ENCODE results near the gene ABI2.
"Not testable (repeated sequence)": the region's sequence is repeated elsewhere in the genome, so short reads cannot be mapped to it uniquely, and the experiment has no call there.

DNA sequence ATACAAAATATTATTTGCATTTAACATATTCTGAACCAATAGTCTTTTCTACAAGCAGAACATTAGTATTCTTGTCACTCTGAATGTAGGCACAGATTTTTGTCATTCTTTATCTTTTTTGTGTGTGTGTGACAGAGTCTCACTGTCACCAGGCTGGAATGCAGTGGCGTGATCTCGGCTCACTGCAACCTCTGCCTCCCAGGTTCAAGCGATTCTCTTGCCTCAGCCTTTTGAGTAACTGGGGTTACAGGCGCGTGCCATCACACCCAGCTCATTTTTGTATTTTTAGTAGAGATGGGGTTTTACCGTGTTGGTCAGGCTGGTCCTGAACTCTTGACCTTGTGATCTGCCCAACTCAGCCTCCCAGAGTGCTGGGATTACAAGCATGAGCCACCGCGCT, 25.6 kb upstream of the ABI2 start:
- TF ChIP-seq, protein P1, sequence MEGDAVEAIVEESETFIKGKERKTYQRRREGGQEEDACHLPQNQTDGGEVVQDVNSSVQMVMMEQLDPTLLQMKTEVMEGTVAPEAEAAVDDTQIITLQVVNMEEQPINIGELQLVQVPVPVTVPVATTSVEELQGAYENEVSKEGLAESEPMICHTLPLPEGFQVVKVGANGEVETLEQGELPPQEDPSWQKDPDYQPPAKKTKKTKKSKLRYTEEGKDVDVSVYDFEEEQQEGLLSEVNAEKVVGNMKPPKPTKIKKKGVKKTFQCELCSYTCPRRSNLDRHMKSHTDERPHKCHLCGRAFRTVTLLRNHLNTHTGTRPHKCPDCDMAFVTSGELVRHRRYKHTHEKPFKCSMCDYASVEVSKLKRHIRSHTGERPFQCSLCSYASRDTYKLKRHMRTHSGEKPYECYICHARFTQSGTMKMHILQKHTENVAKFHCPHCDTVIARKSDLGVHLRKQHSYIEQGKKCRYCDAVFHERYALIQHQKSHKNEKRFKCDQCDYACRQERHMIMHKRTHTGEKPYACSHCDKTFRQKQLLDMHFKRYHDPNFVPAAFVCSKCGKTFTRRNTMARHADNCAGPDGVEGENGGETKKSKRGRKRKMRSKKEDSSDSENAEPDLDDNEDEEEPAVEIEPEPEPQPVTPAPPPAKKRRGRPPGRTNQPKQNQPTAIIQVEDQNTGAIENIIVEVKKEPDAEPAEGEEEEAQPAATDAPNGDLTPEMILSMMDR (IDR thresholded peaks at IDR 0.05; ENCODE audit: insufficient read depth, low read length, poor library complexity, severe bottlenecking), result not testable (repeated sequence)
- TF ChIP-seq EZH2phosphoT487 (conservative IDR thresholded peaks at IDR 0.05; ENCODE audit: low read length), result not testable (repeated sequence)

All from SU-DHL-6 (cell line).